Measurements from ENCODE around the gene TRMU. TPM values are rescaled to one million over a fixed set of nuclear protein-coding genes. Genes with fewer than 3 reads are reported as not detected.

The TRMU gene
- total and polyA plus RNA-seq, 2 of the 8 experiments (the other 6 are each of a cell fraction or from before 2014, with no cell fraction given): 43.4 to 70.6 TPM

DNA sequence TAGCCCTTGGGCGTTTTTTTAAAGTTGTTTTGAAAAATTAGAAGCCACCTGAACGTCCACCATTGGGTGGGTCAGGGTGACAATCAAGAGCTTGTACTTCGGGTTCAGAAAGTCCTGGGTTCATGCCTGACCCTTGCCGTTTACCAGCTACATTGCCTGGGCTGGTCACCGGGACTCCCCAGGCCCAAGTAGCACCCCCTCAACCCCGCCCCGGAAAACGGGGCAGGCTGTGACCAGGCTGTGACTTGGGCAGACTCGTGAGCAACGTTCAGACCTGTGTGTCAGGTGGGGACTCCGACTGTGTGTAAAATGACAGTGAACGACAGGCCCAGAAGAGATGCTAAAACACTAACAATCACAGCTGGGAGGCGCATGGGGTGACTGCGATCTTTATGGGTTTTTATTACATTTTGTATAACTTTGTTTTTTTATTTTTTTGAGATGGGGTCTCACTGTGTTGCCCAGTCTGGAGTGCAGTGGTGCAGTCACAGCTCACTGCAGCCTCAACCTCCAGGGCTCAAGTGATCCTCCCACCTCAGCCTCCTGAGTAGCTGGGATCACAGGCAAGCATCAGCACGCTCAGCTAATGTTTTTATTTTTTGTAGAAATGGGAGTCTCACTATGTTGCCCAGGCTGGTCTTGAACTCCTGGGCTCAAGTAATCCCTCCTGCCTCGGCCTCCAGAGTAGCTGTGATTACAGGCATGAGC lies 56.8 kb downstream of the TRMU start (continued):
- TF ChIP-seq TAF1 (IDR thresholded peaks at IDR 0.05; ENCODE audit: low read depth, low read length) (no peak), FOSL1 (IDR thresholded peaks at IDR 0.05; ENCODE audit: insufficient read depth, low read depth, low read length) (no peak), CEBPB (IDR thresholded peaks at IDR 0.05; ENCODE audit: low read depth, low read length) (no peak), RXRA (IDR thresholded peaks at IDR 0.05; ENCODE audit: insufficient read depth, low read depth, low read length) (no peak), JUN (IDR thresholded peaks at IDR 0.05; ENCODE audit: low read depth, low read length) (no peak)
- TF ChIP-seq, protein P1, sequence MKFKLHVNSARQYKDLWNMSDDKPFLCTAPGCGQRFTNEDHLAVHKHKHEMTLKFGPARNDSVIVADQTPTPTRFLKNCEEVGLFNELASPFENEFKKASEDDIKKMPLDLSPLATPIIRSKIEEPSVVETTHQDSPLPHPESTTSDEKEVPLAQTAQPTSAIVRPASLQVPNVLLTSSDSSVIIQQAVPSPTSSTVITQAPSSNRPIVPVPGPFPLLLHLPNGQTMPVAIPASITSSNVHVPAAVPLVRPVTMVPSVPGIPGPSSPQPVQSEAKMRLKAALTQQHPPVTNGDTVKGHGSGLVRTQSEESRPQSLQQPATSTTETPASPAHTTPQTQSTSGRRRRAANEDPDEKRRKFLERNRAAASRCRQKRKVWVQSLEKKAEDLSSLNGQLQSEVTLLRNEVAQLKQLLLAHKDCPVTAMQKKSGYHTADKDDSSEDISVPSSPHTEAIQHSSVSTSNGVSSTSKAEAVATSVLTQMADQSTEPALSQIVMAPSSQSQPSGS (IDR thresholded peaks at IDR 0.05; ENCODE audit: low read length): no peak
- TF ChIP-seq, protein P2, sequence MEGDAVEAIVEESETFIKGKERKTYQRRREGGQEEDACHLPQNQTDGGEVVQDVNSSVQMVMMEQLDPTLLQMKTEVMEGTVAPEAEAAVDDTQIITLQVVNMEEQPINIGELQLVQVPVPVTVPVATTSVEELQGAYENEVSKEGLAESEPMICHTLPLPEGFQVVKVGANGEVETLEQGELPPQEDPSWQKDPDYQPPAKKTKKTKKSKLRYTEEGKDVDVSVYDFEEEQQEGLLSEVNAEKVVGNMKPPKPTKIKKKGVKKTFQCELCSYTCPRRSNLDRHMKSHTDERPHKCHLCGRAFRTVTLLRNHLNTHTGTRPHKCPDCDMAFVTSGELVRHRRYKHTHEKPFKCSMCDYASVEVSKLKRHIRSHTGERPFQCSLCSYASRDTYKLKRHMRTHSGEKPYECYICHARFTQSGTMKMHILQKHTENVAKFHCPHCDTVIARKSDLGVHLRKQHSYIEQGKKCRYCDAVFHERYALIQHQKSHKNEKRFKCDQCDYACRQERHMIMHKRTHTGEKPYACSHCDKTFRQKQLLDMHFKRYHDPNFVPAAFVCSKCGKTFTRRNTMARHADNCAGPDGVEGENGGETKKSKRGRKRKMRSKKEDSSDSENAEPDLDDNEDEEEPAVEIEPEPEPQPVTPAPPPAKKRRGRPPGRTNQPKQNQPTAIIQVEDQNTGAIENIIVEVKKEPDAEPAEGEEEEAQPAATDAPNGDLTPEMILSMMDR (IDR thresholded peaks at IDR 0.05; ENCODE audit: control extremely low read depth in 1 of 3, insufficient read depth in 1 of 3, low read depth in 1 of 3, low read length in 3 of 3): no peak
